Lung (tissue), 12 donors: ENCODE data around the gene SPSB2. TPM values are rescaled to one million over a fixed set of nuclear protein-coding genes. Genes with fewer than 3 reads are reported as not detected.

Experiments used
- ATAC-seq: fragments of 200-7000 bp; cut with Tn5 transposase; one replicate; pipeline ENCODE4 v1.9.1; 2020; ENCODE audit warnings: moderate number of reproducible peaks; ENCODE audit not compliant: insufficient read depth, low FRiP score
- DNase-seq, 3 donors: peaks; one replicate each; pipeline ENCODE4 v3.0.0-alpha.2; 2013 to 2017
- H3K27ac ChIP-seq, 2 donors: one replicate each; pipeline ENCODE4 v1.5.1; 2013; ENCODE audit warnings: mild to moderate bottlenecking in 2 of 2, moderate library complexity in 2 of 2, control low read depth in 1 of 2, inconsistent platforms in 1 of 2, low read depth in 1 of 2, low read length in 1 of 2
- H3K27me3 ChIP-seq, 3 donors: one replicate each; pipeline ENCODE4 v1.5.1; 2013; ENCODE audit warnings: low read length in 2 of 3; ENCODE audit not compliant: control insufficient read depth in 3 of 3, insufficient read depth in 3 of 3
- H3K36me3 ChIP-seq, 4 donors: one replicate each; pipeline ENCODE4 v1.5.1; 2013; ENCODE audit warnings: low read length in 4 of 4, mild to moderate bottlenecking in 1 of 4, moderate library complexity in 1 of 4; ENCODE audit not compliant: control insufficient read depth in 4 of 4, insufficient read depth in 4 of 4
- H3K4me1 ChIP-seq, 5 donors: one replicate each; pipeline ENCODE4 v1.5.1; 2013; ENCODE audit warnings: low read length in 5 of 5, mild to moderate bottlenecking in 2 of 5, moderate library complexity in 1 of 5; ENCODE audit not compliant: control insufficient read depth in 5 of 5, insufficient read depth in 5 of 5
- H3K4me3 ChIP-seq: one replicate; pipeline ENCODE4 v1.5.1; 2013; ENCODE audit warnings: mild to moderate bottlenecking, control low read depth, moderate library complexity
- H3K9ac ChIP-seq, 2 donors: one replicate each; pipeline ENCODE4 v1.5.1; 2013; ENCODE audit warnings: low read length in 2 of 2, control low read depth in 1 of 2; ENCODE audit not compliant: insufficient read depth in 1 of 2
- H3K9me3 ChIP-seq, 4 donors: one replicate each; pipeline ENCODE4 v1.5.1; 2013; ENCODE audit warnings: low read length in 3 of 4, mild to moderate bottlenecking in 1 of 4, moderate library complexity in 1 of 4; ENCODE audit not compliant: control insufficient read depth in 4 of 4, insufficient read depth in 3 of 4
- CTCF ChIP-seq: IDR thresholded peaks from 2 replicates; pipeline ENCODE4 v1.5.1; 2012; ENCODE audit warnings: mild to moderate bottlenecking; ENCODE audit errors: control extremely low read depth, extremely low read depth
- WGBS, 2 donors: extraction: QIAGEN DNeasy Blood & Tissue Kit; methylation state at CpG; one replicate each; pipeline ENCODE4 v1.1.7; 2013; 5-methylcytosine and 5-hydroxymethylcytosine counted together
- polyA plus RNA-seq, 2 donors: library from polyadenylated mRNA; stranded (reverse); fragments of 200-250 nt; gene quantifications; one replicate each; pipeline ENCODE4 v1.2.1, GENCODE V29; 2013
- total RNA-seq, 2 donors: library from RNA; depleted of rRNA in 1 of 2; stranded (reverse); fragments of >200 nt in 1 of 2; gene quantifications; one replicate each; pipeline ENCODE4 v1.2.1, GENCODE V29; 2014 to 2021
- donor health status: control.
- donor health status: control.
- donor health status: Bipolar disorder and iron deficiency.
- donor health status: healthy.
- donor health status: DM: yes; HTN: yes; CAD: no.

The SPSB2 gene
- total and polyA plus RNA-seq, 4 donors, result 21.0 to 39.8 (median 31.4) TPM

GRCh38 chr12:6899837-6900519 lies 26.9 kb upstream of the SPSB2 start:
- H3K9ac ChIP-seq, result no peak overlapping the region
- no peaks in the 10 kb centered on the region for H3K36me3 ChIP-seq
- 37 to 42% methylated on average over 10 of the region's 10 CpGs for WGBS, 2 donors
- no peak overlapping the region for H3K4me3 ChIP-seq
- no peak for ATAC-seq
- H3K9me3 ChIP-seq, result no peaks in the 10 kb centered on the region
- no peak for TF ChIP-seq CTCF
- peak overlapping the region in 1 of 2 donors; percentile 65 for H3K27ac ChIP-seq
- no peaks in the 10 kb centered on the region for H3K27me3 ChIP-seq
- peak; percentile 71 to 77 (median 74) for DNase-seq
- peaks cover under 1 to 13% (median 5%) of the 10 kb centered on the region in 5 donors for H3K4me1 ChIP-seq

- no peak overlapping the region for H3K27ac ChIP-seq
- H3K9me3 ChIP-seq, result no peaks in the 10 kb centered on the region
- ATAC-seq (no peak), DNase-seq (no peak)
- no peak for TF ChIP-seq CTCF
- peaks cover 0 to 11% (median 4%) of the 10 kb centered on the region in 5 donors for H3K4me1 ChIP-seq
- no peak overlapping the region for H3K4me3 ChIP-seq
- WGBS, 2 donors, result 62 to 64% methylated on average over 5 of the region's 5 CpGs
- no peak overlapping the region for H3K9ac ChIP-seq
- H3K27me3 ChIP-seq, result no peaks in the 10 kb centered on the region
- H3K36me3 ChIP-seq, result no peaks in the 10 kb centered on the region
Observed at GRCh38 chr12:6899427-6899826, 26.3 kb upstream of the SPSB2 start.

- H3K27ac ChIP-seq, result no peak overlapping the region
- no peak for TF ChIP-seq CTCF
- H3K36me3 ChIP-seq, result no peaks in the 10 kb centered on the region
- no peaks in the 10 kb centered on the region for H3K27me3 ChIP-seq
- ATAC-seq, result no peak
- DNase-seq, result no peak
- H3K9ac ChIP-seq, result no peak overlapping the region
- no peaks in the 10 kb centered on the region for H3K9me3 ChIP-seq
- WGBS, 2 donors, result 85 to 88% methylated on average over 6 of the region's 6 CpGs
- H3K4me1 ChIP-seq, result peaks cover 0 to 6% (median 0%) of the 10 kb centered on the region in 5 donors
- H3K4me3 ChIP-seq, result no peak overlapping the region
Observed at GRCh38 chr12:6896846-6897435, 23.8 kb upstream of the SPSB2 start.
